AG10803 (cell line): ENCODE results near the gene NEURL3.

Experiments used
- DNase-seq: peaks from one replicate; pipeline ENCODE4 v3.0.0; 2010; ENCODE audit warnings: low read depth
- H3K4me3 ChIP-seq: 2 replicates; pipeline ENCODE4 v1.5.1; 2011; ENCODE audit warnings: mild to moderate bottlenecking, low read length, control low read depth
- TF ChIP-seq, protein P1 (sequence below): conservative IDR thresholded peaks from 2 replicates; pipeline ENCODE4 v1.5.1; 2011; ENCODE audit warnings: mild to moderate bottlenecking, low read length, control low read depth, inconsistent platforms

NEURL3 gene

DNA sequence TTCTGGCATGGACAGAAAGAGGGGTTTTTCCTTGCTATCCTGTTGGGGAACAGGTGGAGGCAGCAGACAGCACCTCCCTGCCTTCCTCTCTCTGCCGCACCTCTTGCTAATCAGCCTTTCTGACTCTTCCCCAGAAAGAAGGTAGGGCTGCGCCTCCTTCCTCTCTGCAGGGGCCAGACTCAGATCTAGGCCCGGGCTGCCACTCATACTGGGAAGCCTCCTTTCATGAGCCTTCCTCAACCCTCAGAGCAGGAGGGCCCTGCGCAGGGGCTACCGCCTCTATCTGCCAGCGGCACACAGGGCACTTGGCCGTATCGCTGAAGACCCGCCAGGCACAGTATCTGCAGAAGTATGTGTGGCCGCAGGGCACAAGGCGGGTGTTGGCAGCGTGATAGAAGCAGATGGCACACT lies 7.1 kb downstream of the NEURL3 start:
- H3K4me3 ChIP-seq, result no peak overlapping the region
- no peak for DNase-seq

DNA sequence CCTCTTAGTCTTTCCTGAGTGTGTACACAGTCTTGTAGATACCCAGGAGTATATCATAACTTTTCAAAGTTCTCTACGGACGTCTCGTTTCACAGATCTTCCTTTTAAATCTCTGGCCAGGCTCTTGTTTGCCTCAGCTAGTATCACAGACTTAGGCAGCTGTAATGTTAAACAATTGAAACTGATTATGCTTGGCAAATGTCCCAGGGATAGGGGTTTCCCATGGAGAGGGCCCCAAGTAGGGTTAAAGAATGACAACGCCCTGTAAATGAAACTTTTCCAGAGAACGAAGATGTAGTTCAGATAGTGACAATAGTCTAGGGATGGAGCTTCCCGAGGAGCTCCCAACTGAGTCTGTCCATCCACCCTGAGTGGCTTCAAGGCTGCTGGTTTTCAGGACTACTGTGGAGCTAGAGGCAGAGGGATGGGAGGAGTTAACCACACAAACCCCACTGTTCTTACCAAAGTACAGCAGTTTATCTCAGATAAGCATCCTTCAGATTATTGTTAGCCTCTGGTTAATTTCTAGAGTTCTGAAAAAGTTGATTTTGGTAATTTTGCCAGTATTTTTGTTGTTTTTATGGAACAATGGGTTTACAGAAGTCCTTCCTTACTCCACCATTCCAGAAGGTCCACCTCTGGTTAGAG lies 9.1 kb downstream of the NEURL3 start:
- no peak for DNase-seq
- TF ChIP-seq, protein P1, sequence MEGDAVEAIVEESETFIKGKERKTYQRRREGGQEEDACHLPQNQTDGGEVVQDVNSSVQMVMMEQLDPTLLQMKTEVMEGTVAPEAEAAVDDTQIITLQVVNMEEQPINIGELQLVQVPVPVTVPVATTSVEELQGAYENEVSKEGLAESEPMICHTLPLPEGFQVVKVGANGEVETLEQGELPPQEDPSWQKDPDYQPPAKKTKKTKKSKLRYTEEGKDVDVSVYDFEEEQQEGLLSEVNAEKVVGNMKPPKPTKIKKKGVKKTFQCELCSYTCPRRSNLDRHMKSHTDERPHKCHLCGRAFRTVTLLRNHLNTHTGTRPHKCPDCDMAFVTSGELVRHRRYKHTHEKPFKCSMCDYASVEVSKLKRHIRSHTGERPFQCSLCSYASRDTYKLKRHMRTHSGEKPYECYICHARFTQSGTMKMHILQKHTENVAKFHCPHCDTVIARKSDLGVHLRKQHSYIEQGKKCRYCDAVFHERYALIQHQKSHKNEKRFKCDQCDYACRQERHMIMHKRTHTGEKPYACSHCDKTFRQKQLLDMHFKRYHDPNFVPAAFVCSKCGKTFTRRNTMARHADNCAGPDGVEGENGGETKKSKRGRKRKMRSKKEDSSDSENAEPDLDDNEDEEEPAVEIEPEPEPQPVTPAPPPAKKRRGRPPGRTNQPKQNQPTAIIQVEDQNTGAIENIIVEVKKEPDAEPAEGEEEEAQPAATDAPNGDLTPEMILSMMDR, result no peak
- no peak overlapping the region for H3K4me3 ChIP-seq

More for the DNA sequence above, 7.1 kb downstream of the NEURL3 start:
- TF ChIP-seq, protein P1, result no peak

DNA sequence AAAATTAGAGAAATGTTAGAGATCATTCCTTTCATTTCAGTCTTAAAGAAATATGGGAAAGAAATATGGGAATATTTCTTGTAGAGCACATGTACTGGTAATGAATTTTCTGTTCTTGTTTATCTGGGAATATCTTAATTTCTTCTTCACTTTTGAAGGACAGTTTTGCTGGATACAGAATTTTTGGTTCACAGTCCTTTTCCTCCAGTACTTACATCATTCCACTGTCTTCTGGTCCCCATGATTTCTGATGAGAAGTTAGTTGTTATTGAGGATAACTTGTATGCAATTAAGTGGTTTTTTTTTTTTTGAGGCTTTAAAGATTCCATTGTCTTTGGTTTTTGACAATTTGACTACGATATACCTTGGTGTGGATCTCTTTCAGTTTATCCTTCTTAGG lies 11.0 kb downstream of the NEURL3 start:
- TF ChIP-seq, protein P1, result no peak
- DNase-seq, result no peak

DNA sequence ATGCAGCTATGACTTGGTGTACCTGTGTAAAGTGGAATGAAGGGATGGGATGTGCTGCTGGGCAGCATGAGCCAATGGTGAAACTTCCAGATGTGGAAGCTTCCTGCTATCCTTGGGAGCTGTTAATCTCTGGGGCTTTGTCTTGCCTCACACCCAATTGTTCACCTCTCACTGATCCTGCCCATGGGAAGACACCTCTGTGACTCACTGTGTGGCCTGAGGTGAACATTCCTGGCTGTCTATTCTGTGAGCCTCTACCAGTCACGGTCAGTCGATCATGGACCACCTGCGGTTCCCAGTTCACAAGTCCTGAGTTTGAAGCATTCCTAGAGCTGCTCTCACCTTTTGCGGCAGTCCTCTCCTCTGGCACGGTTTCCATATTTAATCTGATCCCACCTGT lies 12.1 kb downstream of the NEURL3 start:
- no peak for DNase-seq
- TF ChIP-seq, protein P1, result no peak
- H3K4me3 ChIP-seq, result no peak overlapping the region

More for the DNA sequence above, 11.0 kb downstream of the NEURL3 start:
- H3K4me3 ChIP-seq, result no peak overlapping the region

DNA sequence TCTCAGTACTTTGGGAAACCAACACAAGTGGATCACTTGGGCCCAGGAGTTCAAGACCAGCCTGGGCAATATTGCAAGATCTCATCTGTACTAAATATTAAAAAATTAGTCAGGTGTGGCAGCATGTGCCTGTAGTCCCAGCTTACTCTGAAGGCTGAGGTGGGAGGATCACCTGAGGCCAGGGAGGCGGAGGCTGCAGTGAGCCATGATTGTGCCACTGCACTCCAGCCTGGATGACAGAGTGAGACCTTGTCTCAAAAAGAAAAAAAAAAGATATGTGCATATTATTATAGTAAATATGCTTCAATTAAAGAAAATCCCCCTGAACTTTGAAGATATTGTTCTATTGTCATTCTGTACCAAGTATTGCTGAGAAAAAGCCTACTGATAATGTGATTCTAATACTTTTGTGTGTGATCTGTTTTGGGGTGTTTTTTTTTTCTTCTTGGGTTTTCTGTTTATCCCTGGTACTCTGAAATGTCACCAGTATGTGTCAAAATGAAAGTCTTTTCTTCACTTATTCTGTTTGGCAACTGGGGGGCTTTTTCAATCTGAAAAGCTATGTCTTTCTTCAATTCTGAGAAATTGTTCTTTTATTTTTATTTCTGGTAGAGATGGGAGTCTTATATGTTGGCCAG lies 13.2 kb downstream of the NEURL3 start:
- no peak for DNase-seq
- no peak overlapping the region for H3K4me3 ChIP-seq
- TF ChIP-seq, protein P1, result no peak

DNA sequence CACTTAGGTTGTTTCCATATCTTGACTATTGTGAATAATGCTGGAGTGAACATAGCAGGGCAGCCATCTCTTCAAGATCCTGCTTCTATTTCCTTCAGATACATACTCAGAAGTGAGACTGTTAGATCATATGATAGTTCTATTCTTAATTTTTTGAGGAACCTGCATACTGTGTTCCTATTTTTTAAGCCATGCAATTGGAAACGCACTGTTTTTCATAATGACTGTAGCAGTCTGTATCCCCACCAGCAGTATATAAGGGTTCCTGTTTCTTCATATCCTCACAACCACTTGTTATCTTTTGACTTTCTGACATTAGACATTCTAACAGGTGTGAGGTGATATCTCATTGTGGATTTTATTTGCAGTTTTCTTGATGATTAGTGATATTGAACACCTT lies 15.5 kb downstream of the NEURL3 start:
- no peak overlapping the region for H3K4me3 ChIP-seq
- no peak for DNase-seq
- TF ChIP-seq, protein P1, result no peak

DNA sequence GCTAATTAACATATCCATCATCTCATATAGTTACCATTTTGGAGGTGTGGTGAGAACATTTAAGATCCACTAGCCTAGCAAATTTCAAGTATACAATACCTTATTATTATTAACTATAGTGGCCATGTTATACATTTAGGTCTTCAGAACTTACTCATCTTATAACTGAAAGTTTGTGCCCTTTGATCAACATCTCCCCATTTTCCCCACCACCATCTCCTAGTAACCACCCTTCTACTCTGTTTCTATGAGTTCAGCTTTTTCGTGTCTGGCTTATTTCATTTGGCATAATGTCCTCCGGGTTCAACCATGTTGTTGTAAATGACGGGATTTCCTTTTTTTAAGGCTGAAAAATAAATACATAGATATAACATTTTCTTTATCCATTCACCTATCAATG lies 15.9 kb downstream of the NEURL3 start:
- no peak overlapping the region for H3K4me3 ChIP-seq
- no peak for DNase-seq
- TF ChIP-seq, protein P1, result no peak
